Suprapubic skin (tissue), 4 donors: ENCODE data around the gene FBN1.

Experiments used
- POLR2A ChIP-seq, 2 donors: fragments of 450-650 bp; IDR thresholded peaks; one replicate each; pipeline ENCODE4 v1.6.1; 2017; ENCODE audit warnings: antibody characterized with exemption in 2 of 2, mild to moderate bottlenecking in 2 of 2, moderate library complexity in 2 of 2
- POLR2AphosphoS5 ChIP-seq, 3 donors: sonication (generic); formaldehyde crosslinking; IDR thresholded peaks; one replicate each; pipeline ENCODE4 v1.6.1; 2017; ENCODE audit warnings: antibody characterized with exemption in 3 of 3

DNA sequence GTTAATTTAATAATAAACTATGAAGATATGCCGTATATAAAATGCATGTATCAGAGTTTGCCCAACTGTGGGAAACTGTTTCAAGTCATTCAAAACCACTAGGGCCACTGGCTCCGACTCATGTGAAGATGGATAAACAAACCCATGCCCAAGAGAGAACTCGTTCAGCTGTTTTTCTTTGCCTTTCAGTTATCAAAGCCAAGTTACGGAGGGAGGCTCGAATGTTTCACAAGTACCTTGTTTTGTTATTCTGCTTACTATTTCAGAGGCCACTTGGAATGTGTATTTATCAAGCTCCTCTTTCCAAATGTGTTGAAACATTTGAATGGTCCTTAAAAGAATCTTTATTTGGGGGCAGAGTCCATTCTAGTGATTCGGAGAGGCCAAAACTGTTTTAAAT is 232.2 kb downstream of the FBN1 start:
- TF ChIP-seq POLR2AphosphoS5 (IDR thresholded peaks at IDR 0.05) (peak in 2 of 3 donors; percentile 21 to 52), POLR2A (IDR thresholded peaks at IDR 0.05) (no peak)
